Ishikawa (cell line): Measurements from ENCODE around the gene CD36.

Experiments
- CEBPB ChIP-seq: IDR thresholded peaks from 2 replicates; pipeline ENCODE4 v1.6.1; 2012
- CREB1 ChIP-seq: IDR thresholded peaks from 2 replicates; pipeline ENCODE4 v1.6.1; 2012; ENCODE audit warnings: low read depth
- EGR1 ChIP-seq: IDR thresholded peaks from 2 replicates; pipeline ENCODE4 v1.6.1; 2012
- EP300 ChIP-seq: IDR thresholded peaks from 2 replicates; pipeline ENCODE4 v1.6.1; 2012; ENCODE audit warnings: borderline replicate concordance
- FOXM1 ChIP-seq: IDR thresholded peaks from 2 replicates; pipeline ENCODE4 v1.6.1; 2012; ENCODE audit warnings: low read depth, borderline replicate concordance
- NFIC ChIP-seq: IDR thresholded peaks from 2 replicates; pipeline ENCODE4 v1.6.1; 2012
- RAD21 ChIP-seq: IDR thresholded peaks from 2 replicates; pipeline ENCODE4 v1.6.1; 2012; ENCODE audit warnings: low read depth
- TAF1 ChIP-seq: IDR thresholded peaks from 2 replicates; pipeline ENCODE4 v1.6.1; 2012; ENCODE audit warnings: low read depth, mild to moderate bottlenecking
- TCF12 ChIP-seq: IDR thresholded peaks from 2 replicates; pipeline ENCODE4 v1.6.1; 2012; ENCODE audit warnings: low read depth
- TEAD4 ChIP-seq: IDR thresholded peaks from 2 replicates; pipeline ENCODE4 v1.6.1; 2012
- YY1 ChIP-seq: IDR thresholded peaks from 2 replicates; pipeline ENCODE4 v1.6.1; 2012; ENCODE audit warnings: low read depth
- ZBTB7A ChIP-seq: IDR thresholded peaks from 2 replicates; pipeline ENCODE4 v1.6.1; 2012; ENCODE audit warnings: low read depth
- TF ChIP-seq, protein P1 (sequence below): IDR thresholded peaks from 2 replicates; pipeline ENCODE4 v1.6.1; 2012; ENCODE audit warnings: low read depth, mild to moderate bottlenecking
- TF ChIP-seq, protein P2 (sequence below): IDR thresholded peaks from 2 replicates; pipeline ENCODE4 v1.6.1; 2012
- TF ChIP-seq, protein P3 (sequence below): IDR thresholded peaks from 2 replicates; pipeline ENCODE4 v1.6.1; 2012

Gene CD36

DNA sequence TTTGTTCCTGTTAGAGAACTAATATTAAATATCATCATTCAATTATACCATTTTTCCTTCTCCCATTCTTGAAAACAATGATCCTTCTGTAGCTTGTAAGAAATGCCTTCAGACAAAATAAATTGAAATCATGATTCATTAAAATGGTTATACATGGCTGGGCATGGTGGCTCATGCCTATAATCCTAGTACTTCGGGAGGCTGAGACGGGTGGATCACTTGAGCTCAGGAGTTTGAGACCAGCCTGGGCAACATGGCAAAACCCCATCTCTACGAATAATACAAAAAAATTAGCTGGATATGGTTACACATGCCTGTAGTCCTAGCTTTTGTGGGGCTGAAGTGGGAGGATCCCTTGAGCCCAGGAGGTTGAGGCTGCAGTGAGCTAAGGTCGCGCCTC lies 13.0 kb downstream of the CD36 start:
- TF ChIP-seq FOXM1 (no peak), EP300 (no peak), TEAD4 (no peak), YY1 (no peak), CREB1 (no peak), NFIC (no peak), RAD21 (no peak), CEBPB (no peak), TAF1 (no peak), ZBTB7A (no peak), EGR1 (no peak), TCF12 (no peak)
- TF ChIP-seq, protein P1, sequence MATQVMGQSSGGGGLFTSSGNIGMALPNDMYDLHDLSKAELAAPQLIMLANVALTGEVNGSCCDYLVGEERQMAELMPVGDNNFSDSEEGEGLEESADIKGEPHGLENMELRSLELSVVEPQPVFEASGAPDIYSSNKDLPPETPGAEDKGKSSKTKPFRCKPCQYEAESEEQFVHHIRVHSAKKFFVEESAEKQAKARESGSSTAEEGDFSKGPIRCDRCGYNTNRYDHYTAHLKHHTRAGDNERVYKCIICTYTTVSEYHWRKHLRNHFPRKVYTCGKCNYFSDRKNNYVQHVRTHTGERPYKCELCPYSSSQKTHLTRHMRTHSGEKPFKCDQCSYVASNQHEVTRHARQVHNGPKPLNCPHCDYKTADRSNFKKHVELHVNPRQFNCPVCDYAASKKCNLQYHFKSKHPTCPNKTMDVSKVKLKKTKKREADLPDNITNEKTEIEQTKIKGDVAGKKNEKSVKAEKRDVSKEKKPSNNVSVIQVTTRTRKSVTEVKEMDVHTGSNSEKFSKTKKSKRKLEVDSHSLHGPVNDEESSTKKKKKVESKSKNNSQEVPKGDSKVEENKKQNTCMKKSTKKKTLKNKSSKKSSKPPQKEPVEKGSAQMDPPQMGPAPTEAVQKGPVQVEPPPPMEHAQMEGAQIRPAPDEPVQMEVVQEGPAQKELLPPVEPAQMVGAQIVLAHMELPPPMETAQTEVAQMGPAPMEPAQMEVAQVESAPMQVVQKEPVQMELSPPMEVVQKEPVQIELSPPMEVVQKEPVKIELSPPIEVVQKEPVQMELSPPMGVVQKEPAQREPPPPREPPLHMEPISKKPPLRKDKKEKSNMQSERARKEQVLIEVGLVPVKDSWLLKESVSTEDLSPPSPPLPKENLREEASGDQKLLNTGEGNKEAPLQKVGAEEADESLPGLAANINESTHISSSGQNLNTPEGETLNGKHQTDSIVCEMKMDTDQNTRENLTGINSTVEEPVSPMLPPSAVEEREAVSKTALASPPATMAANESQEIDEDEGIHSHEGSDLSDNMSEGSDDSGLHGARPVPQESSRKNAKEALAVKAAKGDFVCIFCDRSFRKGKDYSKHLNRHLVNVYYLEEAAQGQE = no peak
- TF ChIP-seq, protein P2, sequence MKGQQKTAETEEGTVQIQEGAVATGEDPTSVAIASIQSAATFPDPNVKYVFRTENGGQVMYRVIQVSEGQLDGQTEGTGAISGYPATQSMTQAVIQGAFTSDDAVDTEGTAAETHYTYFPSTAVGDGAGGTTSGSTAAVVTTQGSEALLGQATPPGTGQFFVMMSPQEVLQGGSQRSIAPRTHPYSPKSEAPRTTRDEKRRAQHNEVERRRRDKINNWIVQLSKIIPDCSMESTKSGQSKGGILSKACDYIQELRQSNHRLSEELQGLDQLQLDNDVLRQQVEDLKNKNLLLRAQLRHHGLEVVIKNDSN = no peak
- TF ChIP-seq, protein P3, sequence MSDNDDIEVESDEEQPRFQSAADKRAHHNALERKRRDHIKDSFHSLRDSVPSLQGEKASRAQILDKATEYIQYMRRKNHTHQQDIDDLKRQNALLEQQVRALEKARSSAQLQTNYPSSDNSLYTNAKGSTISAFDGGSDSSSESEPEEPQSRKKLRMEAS = no peak

DNA sequence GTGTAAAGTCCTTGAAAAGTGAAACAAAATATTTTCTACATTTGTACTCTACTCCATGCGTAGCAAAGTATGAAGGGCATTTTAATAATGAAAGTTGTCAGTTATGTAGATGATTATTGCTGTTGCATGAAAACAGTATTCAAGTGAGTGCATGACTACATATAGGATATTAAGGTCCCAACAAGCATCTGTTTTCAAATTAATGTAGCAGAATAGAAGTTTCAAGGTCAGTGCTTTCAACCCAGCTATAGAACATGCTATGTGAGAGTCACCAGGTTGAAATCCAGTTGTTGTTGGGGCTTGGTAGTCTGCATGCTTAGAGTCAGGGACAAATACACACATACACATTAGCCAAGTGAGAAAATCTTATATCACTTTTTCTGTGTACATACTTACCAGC lies 14.8 kb downstream of the CD36 start:
- TF ChIP-seq CEBPB = no peak
- no peak for TF ChIP-seq FOXM1
- no peak for TF ChIP-seq ZBTB7A
- TF ChIP-seq TAF1 = no peak
- TF ChIP-seq CREB1 = no peak

DNA sequence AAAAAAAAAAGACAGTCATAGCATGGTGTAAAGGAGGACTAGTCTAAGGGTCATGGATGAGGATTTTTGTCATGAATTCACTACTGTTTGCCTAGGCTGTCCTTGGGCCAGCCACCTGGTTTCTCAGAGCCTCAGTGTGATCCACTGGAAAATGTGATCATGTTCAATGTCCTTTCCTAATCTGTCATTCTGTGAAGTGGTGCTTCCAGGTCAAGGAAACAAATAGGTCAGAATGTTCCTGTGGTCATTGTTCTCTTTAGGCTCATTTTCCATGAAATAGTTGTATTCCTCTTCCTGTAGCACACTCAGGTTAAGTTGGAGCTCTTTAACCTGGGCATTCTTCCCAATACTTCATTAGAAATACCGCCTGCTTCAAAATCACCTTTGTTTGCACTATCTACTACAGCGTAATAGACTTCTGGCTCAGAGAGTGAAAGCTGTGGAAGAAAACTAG lies 16.5 kb downstream of the CD36 start:
- TF ChIP-seq, protein P3 = no peak
- TF ChIP-seq TAF1 (no peak), TEAD4 (no peak), EGR1 (no peak), NFIC (no peak), CEBPB (no peak), CREB1 (no peak), ZBTB7A (no peak), RAD21 (no peak), TCF12 (no peak), FOXM1 (no peak), YY1 (no peak), EP300 (no peak)
- TF ChIP-seq, protein P2 = no peak
- TF ChIP-seq, protein P1 = no peak

DNA sequence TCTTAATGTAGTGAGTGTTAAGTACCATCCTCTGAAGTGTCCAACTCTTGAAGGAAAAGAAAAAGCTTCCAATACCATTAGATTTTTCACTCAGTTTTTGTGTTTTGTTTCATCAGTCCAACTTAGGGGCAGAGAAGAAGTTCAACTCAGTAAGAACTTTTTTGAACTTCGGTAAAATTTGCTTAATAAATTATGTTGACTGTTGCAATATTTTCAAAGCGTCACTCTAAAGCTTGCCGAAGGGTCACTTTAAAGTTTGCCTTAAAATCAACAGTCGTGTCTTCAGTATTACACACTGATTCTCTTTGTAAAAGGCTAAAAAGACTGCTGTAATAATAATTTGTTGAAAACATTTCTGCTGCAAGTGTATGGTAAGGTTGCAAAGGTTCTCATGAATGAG lies 17.6 kb downstream of the CD36 start:
- no peak for TF ChIP-seq CEBPB
- no peak for TF ChIP-seq TCF12
- no peak for TF ChIP-seq CREB1
- TF ChIP-seq RAD21 = no peak
- TF ChIP-seq TAF1 = no peak
- no peak for TF ChIP-seq YY1
- TF ChIP-seq, protein P3 = no peak
- TF ChIP-seq, protein P1 = no peak
- TF ChIP-seq EGR1 = no peak
- no peak for TF ChIP-seq NFIC
- TF ChIP-seq EP300 = no peak
- TF ChIP-seq ZBTB7A = no peak
- TF ChIP-seq, protein P2 = no peak
- no peak for TF ChIP-seq FOXM1
- no peak for TF ChIP-seq TEAD4
